ENCODE results near the gene TRMT6. TPM values are rescaled to one million over a fixed set of nuclear protein-coding genes. Genes with fewer than 3 reads are reported as not detected.

The TRMT6 gene
- total RNA-seq, 1 experiment from 2014 or later: 13.2 TPM

DNA sequence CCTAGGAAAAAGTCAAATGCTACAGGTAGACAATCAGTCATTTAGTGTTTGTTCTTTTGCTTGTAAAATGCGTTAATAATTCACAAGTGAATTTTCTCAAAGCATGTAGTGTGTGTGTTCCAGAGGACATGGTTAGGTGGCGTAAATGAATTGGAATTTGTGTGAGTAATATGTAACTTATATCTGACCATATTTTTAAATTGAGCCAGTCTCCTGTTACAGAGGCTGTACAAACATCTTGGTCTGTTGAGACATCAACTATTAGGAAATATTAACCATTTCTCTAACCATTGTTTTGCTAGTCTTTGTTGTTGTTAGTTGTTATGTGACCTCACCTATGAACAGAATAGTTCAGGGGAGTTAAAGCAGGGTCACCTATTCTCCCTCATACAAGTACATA lies 22.8 kb upstream of the TRMT6 start (continued):
- TF ChIP-seq SIN3A (IDR thresholded peaks at IDR 0.05; ENCODE audit: low read depth) (no peak), CBX3 (IDR thresholded peaks at IDR 0.05; ENCODE audit: low read depth) (no peak), YY1 (IDR thresholded peaks at IDR 0.05; ENCODE audit: extremely low read depth, insufficient replicate concordance, low read depth, low read length) (no peak)

DNA sequence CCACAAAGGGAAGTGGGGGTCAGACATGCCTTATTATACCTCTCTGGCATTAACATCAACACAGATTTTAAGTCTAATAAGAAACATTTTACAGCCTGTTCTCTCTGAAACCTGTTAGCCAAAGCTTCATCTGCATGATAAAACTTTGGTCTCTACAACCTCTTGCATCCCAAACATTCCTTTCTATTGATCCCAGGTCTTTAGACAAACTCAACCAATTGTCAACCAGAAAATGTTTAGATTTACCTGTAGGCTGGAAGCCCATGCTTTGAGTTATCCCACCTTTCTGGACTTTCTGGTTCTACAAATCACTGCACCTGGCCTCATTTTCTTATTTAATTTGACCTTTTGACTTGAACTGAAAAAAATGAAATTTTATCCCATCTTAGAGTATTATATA lies 20.9 kb upstream of the TRMT6 start:
- ChIA-PET POLR2A (no interaction called here), CTCF (no interaction called here), RAD21 (ENCODE audit: low non-redundant PET in 1 of 2, low total read pairs in 2 of 2, uncharacterized antibody in 2 of 2, unreplicated experiment in 2 of 2) (no interaction called here)
- Histone ChIP-seq H3K27ac (ENCODE audit: low read depth, low read length) (no peak overlapping the region), H2AFZ (ENCODE audit: low read depth, low read length, poor library complexity, severe bottlenecking) (no peak overlapping the region), H3K9ac (ENCODE audit: low read length) (no peak overlapping the region), H3K9me3 (ENCODE audit: control insufficient read depth in 1 of 2, insufficient read depth in 1 of 2, low read depth in 1 of 2, low read length in 2 of 2) (no peaks in the 10 kb centered on the region), H3K4me2 (ENCODE audit: low read length) (no peak overlapping the region), H3K4me3 (replicated peaks in 1 of 2; ENCODE audit: low read depth in 1 of 2, low read length in 2 of 2) (no peak overlapping the region), H3K9me2 (ENCODE audit: insufficient read depth) (no peaks in the 10 kb centered on the region), H4K20me1 (ENCODE audit: insufficient read depth) (peaks cover 4% of the 10 kb centered on the region; the same call in 1 of the 2 replicates), H3K4me1 (ENCODE audit: control insufficient read depth in 1 of 2, insufficient read depth in 2 of 2, low read length in 2 of 2) (peaks cover 0 to 4% of the 10 kb centered on the region in 2 experiments; a peak in 1 of 4 replicates), H3K27me3 (ENCODE audit: insufficient read depth, low read length) (no peaks in the 10 kb centered on the region), H3K79me2 (ENCODE audit: insufficient read depth, low read length) (peaks cover 5% of the 10 kb centered on the region; the same call in 1 of the 2 replicates), H3K36me3 (ENCODE audit: control insufficient read depth in 1 of 2, insufficient read depth in 2 of 2, low read length in 2 of 2) (peaks cover 9 to 29% of the 10 kb centered on the region in 2 experiments)
- intact Hi-C loops (cut with micrococcal nuclease): no loop called here
- TF ChIP-seq EZH2phosphoT487 (IDR thresholded peaks at IDR 0.05; ENCODE audit: borderline replicate concordance) (no peak), TCF7L2 (IDR thresholded peaks at IDR 0.05; ENCODE audit: borderline replicate concordance, extremely low read depth, insufficient read depth, insufficient read length) (no peak), JUND (IDR thresholded peaks at IDR 0.05) (no peak), POLR2A (IDR thresholded peaks at IDR 0.05; ENCODE audit: borderline replicate concordance, extremely low read depth, insufficient read depth, insufficient read length) (no peak)
- TF ChIP-seq, protein P1, sequence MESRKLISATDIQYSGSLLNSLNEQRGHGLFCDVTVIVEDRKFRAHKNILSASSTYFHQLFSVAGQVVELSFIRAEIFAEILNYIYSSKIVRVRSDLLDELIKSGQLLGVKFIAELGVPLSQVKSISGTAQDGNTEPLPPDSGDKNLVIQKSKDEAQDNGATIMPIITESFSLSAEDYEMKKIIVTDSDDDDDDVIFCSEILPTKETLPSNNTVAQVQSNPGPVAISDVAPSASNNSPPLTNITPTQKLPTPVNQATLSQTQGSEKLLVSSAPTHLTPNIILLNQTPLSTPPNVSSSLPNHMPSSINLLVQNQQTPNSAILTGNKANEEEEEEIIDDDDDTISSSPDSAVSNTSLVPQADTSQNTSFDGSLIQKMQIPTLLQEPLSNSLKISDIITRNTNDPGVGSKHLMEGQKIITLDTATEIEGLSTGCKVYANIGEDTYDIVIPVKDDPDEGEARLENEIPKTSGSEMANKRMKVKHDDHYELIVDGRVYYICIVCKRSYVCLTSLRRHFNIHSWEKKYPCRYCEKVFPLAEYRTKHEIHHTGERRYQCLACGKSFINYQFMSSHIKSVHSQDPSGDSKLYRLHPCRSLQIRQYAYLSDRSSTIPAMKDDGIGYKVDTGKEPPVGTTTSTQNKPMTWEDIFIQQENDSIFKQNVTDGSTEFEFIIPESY (IDR thresholded peaks at IDR 0.05; ENCODE audit: extremely low read depth, insufficient replicate concordance, low read length): no peak
- ATAC-seq (no peak), DNase-seq (ENCODE audit: low read depth, low spot score) (no peak)
- no TSS peak for BruUV-seq (replicated peaks)

All from HCT116 (cell line).